Small intestine (tissue), 16 donors: ENCODE measurements around the gene CARS1. TPM values are rescaled to one million over a fixed set of nuclear protein-coding genes. Genes with fewer than 3 reads are reported as not detected.
A peak's percentile ranks its signal among the peaks of the same experiment; 100 is the strongest.

Experiments
- DNase-seq, 2 donors: peaks; one replicate each; pipeline versions ENCODE4 v3.0.0 to v3.0.0-alpha.2; 2013
- FAIRE-seq: peaks from 2 replicates; lab custom pipeline; 2012; peaks lifted over from hg19 to GRCh38; lab: Jason Lieb, UNC
- H3K27ac ChIP-seq, 3 donors: one replicate each; pipeline ENCODE4 v1.5.1; 2013; ENCODE audit warnings: low read length in 2 of 3, mild to moderate bottlenecking in 2 of 3, control low read depth in 1 of 3, inconsistent platforms in 1 of 3, low read depth in 1 of 3, moderate library complexity in 1 of 3
- H3K27me3 ChIP-seq, 3 donors: one replicate each; pipeline ENCODE4 v1.6.1; 2013; ENCODE audit warnings: low read length in 3 of 3, inconsistent platforms in 1 of 3; ENCODE audit not compliant: control insufficient read depth in 3 of 3, insufficient read depth in 3 of 3
- H3K36me3 ChIP-seq, 3 donors: one replicate each; pipeline ENCODE4 v1.6.1; 2013; ENCODE audit warnings: low read length in 3 of 3, inconsistent platforms in 1 of 3, low read depth in 1 of 3, mild to moderate bottlenecking in 1 of 3, moderate library complexity in 1 of 3; ENCODE audit not compliant: control insufficient read depth in 3 of 3, insufficient read depth in 2 of 3
- H3K4me1 ChIP-seq, 3 donors: one replicate each; pipeline ENCODE4 v1.6.1; 2013; ENCODE audit warnings: low read length in 2 of 3, inconsistent platforms in 1 of 3, low read depth in 1 of 3, mild to moderate bottlenecking in 1 of 3, moderate library complexity in 1 of 3; ENCODE audit not compliant: control insufficient read depth in 3 of 3, insufficient read depth in 2 of 3
- H3K4me3 ChIP-seq, 3 donors: one replicate each; pipeline ENCODE4 v1.5.1; 2013; ENCODE audit warnings: low read length in 3 of 3, control low read depth in 1 of 3, inconsistent platforms in 1 of 3, low read depth in 1 of 3, mild to moderate bottlenecking in 1 of 3, moderate library complexity in 1 of 3
- H3K9me3 ChIP-seq, 2 donors: one replicate each; pipeline ENCODE4 v1.6.1; 2013; ENCODE audit warnings: low read depth in 1 of 2, low read length in 1 of 2; ENCODE audit not compliant: control insufficient read depth in 2 of 2, insufficient read depth in 1 of 2
- WGBS, 3 donors: extraction: QIAGEN DNeasy Blood & Tissue Kit; methylation state at CpG; one replicate each; pipeline ENCODE4 v1.1.7; 2013; 5-methylcytosine and 5-hydroxymethylcytosine counted together
- long read RNA-seq, 10 donors: transcript quantifications; one replicate each; lab custom pipeline, GENCODE V29; 2026
- polyA plus RNA-seq, 4 donors: library from polyadenylated mRNA; stranded (reverse) in 3 of 4; unstranded in 1 of 4; fragments of 200-250 nt in 3 of 4; fragments of 120-200 nt in 1 of 4; gene quantifications; one replicate each; pipeline versions ENCODE4 v1.2.1 to v1.2.3, GENCODE V29; 2013
- donor health status: healthy with polysubstance abuse.
- donor health status: control.
- donor health status: control.
- donor health status: Bipolar disorder and iron deficiency.
- donor health status: healthy.

Gene CARS1
- 10 to 100 TPM; 36.0 to 69.8 (median 42.9) TPM for polyA plus RNA-seq
- long read RNA-seq, donor 1, partial matches to known transcripts, result 6 of 8 reads
- long read RNA-seq, donor 1, other reads (novel, unspliced or antisense), result 0 of 8 reads
- long read RNA-seq, donor 2, partial matches to known transcripts, result 0 of 1 reads
- long read RNA-seq, donor 2, other reads (novel, unspliced or antisense), result 0 of 1 reads
- long read RNA-seq, donor 3, result 0 reads
- long read RNA-seq, donor 4, result 0 reads
- long read RNA-seq, donor 5, result 0 reads
- long read RNA-seq, donor 6, partial matches to known transcripts, result 0 of 3 reads
- long read RNA-seq, donor 6, other reads (novel, unspliced or antisense), result 0 of 3 reads
- long read RNA-seq, donor 7, result 0 reads
- long read RNA-seq, donor 8, result 0 reads
- long read RNA-seq, donor 9, result 0 reads
- long read RNA-seq, donor 10, result 0 reads

DNA sequence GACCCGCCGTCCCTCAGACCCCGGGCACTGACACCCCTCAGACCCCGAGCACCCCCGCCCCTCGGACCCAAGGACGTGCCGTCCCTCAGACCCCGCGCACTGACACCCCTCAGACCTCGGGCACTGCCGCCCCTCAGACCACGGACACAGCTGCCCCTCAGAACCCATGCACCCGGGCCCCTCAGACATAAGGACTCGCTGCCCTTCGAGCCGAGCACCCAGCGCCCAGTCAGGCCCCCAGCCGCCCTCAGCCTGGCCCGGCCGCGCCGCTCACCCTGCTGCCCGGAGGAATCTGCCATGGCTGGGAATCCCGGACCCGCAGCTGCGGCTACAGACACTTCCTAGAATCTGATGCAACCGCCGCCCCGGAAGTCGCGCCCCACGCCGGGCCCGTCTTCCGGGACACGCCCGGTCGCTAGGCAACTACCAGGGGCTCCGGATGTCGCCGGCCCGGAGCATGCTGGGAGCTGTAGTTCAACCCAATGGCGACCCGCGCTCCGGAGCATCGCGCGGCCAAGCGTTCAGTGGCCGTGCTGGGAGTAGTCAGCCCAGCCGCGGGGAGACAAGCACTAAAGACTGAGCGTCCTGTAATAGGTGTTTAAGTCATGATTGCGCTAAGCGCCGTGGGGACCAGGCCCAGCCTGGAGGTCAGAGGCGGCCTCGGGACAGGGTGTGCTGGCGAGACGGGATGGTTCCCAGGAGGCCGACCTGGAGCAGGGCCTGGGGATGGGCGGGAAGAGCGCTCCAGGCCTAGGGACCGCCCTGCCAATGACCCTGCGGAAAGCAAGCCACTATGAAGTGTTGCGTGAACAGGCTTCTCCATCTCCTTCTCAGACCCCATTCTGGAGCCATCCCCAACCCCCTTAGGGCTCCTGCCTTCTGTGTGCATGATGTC, at the start of gene CARS1:
Gene CARS1 (minus strand): TSS at position 355 of the 895 bp plus-strand sequence. CDS start 56 bp downstream, at position 299.
- peak within 1 kb of the TSS; percentile 7 to 84 (median 66) for H3K27ac ChIP-seq
- no peaks in the 10 kb centered on the region for H3K27me3 ChIP-seq
- H3K4me3 ChIP-seq, result peak within 1 kb of the TSS; percentile 78 to 96 (median 82)
- 2 to 4% (median 3%) methylated on average over 53 to 68 of the region's 68 CpGs for WGBS, 3 donors
- peaks cover 0 to 19% (median 0%) of the 10 kb centered on the region in 3 donors for H3K36me3 ChIP-seq
- no peak for FAIRE-seq
- DNase-seq, result peak; percentile 96 to 97
- H3K9me3 ChIP-seq, result no peaks in the 10 kb centered on the region
- peaks cover 5 to 16% (median 9%) of the 10 kb centered on the region in 3 donors for H3K4me1 ChIP-seq

DNA sequence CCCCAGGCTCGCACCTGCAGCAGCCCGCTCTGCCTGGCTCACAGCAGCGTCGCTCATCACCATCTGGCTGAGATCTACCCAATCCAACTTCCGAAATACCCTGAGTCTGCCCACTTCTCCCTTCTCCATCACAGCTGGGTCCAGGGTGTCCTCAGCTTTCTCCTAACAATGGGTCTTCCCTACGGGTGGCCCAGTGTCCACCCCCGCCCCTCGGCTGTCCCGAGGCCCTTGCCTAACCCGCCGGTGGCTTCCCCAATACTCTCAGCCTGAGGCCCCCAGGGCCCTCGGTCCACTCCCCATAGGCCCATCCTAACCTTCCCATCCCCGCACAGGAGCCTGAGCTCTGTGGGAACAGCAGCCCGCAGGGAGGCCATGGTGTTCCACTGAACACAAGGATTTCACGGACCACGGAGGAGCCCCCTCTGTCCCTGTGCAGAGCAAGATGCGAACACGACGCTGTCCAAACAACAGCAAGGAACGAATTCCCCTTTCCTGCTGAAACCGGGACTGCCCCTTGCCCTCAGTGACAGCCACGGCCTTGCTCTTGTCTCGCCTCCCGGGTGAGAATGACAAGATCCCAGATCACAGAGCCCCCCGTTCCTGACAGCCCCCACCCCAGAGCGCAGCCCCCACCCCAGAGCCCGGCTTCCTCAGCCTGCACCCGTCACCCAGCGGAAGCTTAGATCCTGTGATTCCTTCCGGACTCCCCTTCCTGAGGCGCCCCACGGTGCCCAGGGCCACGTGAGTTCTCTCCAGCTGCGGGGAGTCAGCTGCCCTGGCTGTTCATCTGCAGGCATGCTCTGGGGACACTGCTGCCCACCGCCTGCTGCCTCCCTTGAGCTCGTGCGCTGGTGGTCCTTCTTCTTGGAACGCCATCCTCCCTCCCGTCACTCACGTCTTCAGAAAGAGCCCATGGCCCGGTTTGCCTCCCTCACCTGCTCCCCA, 48.8 kb upstream of the CARS1 start:
- FAIRE-seq (no peak), DNase-seq (no peak)
- peaks cover 0 to 73% (median 0%) of the 10 kb centered on the region in 3 donors for H3K36me3 ChIP-seq
- 89 to 91% (median 90%) methylated on average over 41 of the region's 41 CpGs for WGBS, 3 donors
- H3K27me3 ChIP-seq, result no peaks in the 10 kb centered on the region
- no peaks in the 10 kb centered on the region for H3K9me3 ChIP-seq
- H3K4me1 ChIP-seq, result no peaks in the 10 kb centered on the region
- H3K4me3 ChIP-seq, result no peak overlapping the region
- no peak overlapping the region for H3K27ac ChIP-seq

DNA sequence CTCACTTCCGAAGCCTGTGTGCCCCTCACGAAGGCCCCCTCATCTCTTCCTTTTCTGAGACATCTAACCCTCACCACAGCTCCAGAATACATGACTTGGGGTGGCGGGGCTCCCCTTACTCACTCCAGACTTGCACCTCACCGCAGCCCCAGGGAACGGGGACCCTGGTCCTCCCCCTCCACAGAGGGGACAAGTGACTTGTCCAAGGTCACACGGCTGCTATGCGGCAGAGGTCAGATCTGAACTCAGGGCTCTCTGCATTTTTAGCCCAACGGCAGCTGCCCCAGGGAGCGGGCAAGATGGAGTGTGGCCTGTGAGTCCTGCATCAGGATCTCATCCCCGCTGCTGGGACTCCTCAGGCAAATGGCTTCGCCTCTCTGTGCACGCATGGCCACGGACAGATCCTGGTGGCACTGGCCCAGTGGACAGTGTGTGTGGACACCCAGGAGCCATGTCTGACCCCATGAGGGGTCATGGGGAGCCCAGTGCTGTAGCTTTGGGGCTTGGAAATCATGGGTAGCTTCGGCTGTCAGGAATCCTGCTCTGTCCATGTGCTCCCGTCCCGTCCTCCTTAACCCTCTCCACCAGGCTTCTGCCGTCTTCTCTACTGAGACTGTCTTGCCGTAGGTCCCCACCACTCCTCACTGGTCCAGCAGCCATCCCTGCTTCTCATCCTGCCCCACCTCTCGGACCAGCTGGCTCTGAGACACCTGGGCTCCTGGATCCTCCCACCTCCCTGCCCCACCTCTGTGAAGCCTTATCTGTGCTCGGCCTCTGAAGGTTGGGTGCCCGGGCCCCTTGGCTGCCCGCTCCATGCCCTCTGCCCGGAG, 48.0 kb upstream of the CARS1 start:
- no peak overlapping the region for H3K27ac ChIP-seq
- no peaks in the 10 kb centered on the region for H3K27me3 ChIP-seq
- no peak overlapping the region for H3K4me3 ChIP-seq
- WGBS, 3 donors, result 85 to 88% (median 88%) methylated on average over 21 to 23 of the region's 23 CpGs
- FAIRE-seq, result no peak
- H3K4me1 ChIP-seq, result no peaks in the 10 kb centered on the region
- peaks cover 0 to 77% (median 0%) of the 10 kb centered on the region in 3 donors for H3K36me3 ChIP-seq
- no peaks in the 10 kb centered on the region for H3K9me3 ChIP-seq
- no peak for DNase-seq

DNA sequence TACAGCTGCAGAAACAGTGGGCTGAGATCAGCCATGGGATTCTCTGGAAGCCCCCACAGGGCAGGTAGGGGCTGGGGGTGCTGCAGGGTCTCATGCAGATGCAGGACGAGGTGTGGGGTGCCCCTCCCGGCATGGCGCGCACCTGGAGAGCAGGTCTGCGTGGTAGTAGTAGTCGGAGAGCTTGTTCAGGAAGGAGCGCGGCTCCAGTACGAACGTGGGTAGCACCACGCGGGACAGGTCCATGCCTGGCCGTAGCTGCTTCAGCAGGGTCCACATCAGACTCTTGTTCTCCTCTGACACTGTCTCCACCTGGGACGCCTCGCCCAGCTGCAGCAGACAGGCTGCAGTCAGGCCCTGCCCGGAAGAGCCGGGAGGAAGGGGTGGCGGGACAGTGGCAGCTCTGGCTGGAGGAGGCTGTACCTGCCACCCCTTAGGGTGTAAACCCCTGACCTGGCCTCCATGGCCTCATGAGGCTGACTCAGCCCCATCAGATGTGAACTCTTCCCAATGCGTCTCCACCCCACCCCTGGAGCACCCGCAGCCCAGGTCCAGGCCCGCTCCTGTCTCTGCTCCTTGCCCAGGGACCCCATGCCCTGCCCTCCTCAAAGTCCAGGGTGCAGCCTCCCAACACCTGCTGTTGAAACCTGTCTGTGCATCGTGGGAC, 47.0 kb upstream of the CARS1 start:
- Histone ChIP-seq H3K4me3 (no peak overlapping the region), H3K36me3 (peaks cover 0 to 74% (median 0%) of the 10 kb centered on the region in 3 donors), H3K9me3 (no peaks in the 10 kb centered on the region), H3K27me3 (no peaks in the 10 kb centered on the region), H3K27ac (no peak overlapping the region), H3K4me1 (no peaks in the 10 kb centered on the region)
- 85 to 91% (median 88%) methylated on average over 22 of the region's 22 CpGs for WGBS, 3 donors
- FAIRE-seq, result no peak
- no peak for DNase-seq

DNA sequence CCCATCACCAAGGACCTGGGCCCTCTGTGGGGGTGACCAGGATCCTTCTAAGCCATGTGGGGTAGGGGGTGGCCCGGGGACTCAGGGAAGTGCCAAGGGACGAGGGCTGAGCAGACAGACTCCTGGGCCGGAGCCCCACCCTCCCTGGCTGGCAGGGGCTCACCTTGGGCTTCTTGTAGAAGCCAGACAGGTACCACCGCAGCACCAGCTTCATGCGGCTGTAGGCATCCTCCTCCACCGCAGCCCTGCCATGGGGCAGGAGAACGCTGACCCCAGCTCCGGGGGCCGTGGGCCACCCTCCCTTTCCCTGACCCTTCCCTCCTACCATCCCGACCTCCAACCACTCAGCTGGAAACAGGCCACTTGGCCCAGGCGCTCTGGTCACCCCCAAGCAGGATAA, 45.9 kb upstream of the CARS1 start:
- Histone ChIP-seq H3K27me3 (no peaks in the 10 kb centered on the region), H3K27ac (no peak overlapping the region), H3K36me3 (peaks cover 0 to 70% (median 0%) of the 10 kb centered on the region in 3 donors), H3K9me3 (no peaks in the 10 kb centered on the region), H3K4me1 (no peaks in the 10 kb centered on the region), H3K4me3 (no peak overlapping the region)
- 82 to 90% (median 83%) methylated on average over 10 to 11 of the region's 11 CpGs for WGBS, 3 donors
- DNase-seq (no peak), FAIRE-seq (no peak)

DNA sequence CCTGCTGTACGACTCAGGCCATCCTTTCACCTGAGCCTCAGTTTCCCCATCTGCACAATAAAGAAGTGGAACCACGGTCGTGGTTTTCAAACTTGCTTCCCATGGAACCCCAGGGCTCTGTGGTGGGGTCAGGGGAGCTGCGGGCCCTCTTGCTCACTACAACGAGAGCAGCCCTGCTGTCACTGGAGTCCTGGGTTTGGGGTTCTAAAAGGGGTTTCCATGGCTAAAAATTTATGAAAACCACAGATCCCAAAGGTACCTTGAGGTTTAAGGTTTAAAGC, 45.4 kb upstream of the CARS1 start:
- DNase-seq (no peak), FAIRE-seq (no peak)
- Histone ChIP-seq H3K36me3 (peaks cover 0 to 66% (median 0%) of the 10 kb centered on the region in 3 donors), H3K9me3 (no peaks in the 10 kb centered on the region), H3K4me3 (no peak overlapping the region), H3K4me1 (no peaks in the 10 kb centered on the region), H3K27me3 (no peaks in the 10 kb centered on the region), H3K27ac (no peak overlapping the region)
- 88 to 91% (median 90%) methylated on average over 5 of the region's 5 CpGs for WGBS, 3 donors

DNA sequence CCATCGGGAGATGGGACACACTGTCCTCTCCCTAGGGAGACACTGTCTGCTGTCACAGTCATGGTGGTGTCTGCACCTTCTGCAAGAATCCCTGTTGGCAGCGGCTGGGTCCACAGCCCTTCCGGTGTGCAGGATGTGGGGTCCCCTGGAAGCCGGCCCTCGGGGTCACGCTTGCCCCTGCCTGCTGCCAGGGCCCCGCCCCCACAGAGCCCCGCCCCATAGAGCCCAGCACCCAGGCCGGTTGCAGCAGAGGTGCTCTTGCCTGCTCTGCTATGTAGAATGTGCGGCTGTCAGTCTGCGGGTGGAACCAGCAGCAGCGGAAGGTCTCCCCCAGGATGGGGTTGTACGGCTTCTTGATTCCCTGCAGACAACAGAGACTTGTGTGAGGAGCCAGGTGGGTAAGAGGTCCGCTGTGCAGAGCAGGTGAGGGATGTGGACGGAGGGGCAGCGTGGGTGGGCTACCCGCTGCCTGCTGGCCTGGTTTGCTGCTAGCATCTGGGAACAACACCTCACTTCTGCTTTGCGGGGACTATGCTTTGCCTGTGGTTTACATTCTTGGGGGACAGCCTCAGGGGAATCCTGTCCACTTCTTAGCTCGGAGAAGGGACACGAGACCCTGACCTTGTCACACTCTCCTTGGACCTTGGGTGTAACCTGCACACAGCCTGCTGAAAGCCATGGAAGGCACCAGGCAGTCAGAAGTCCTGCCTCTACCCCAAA, 44.9 kb upstream of the CARS1 start:
- Histone ChIP-seq H3K27me3 (no peaks in the 10 kb centered on the region), H3K27ac (no peak overlapping the region), H3K4me3 (no peak overlapping the region), H3K9me3 (no peaks in the 10 kb centered on the region), H3K36me3 (peaks cover 0 to 62% (median 0%) of the 10 kb centered on the region in 3 donors), H3K4me1 (no peaks in the 10 kb centered on the region)
- DNase-seq (no peak), FAIRE-seq (no peak)
- WGBS, 3 donors, result 83 to 90% (median 85%) methylated on average over 20 of the region's 20 CpGs
